Endothelial cell of umbilical vein (primary cell): ENCODE data around the gene DENND4B. TPM values are rescaled to one million over a fixed set of nuclear protein-coding genes. Genes with fewer than 3 reads are reported as not detected.

Source experiments
- BruUV-seq: library from RNA; stranded (reverse); fragments of 400-500 nt; replicated peaks from 2 replicates; lab custom pipeline; 2021; lab: Mats Ljungman, UMichigan
- CTCF ChIA-PET: fragments of 300-600, 350-600 bp; sonication (Branson Sonifier 250); formaldehyde crosslinking; loops from one replicate; lab custom pipeline; 2021; ENCODE audit warnings: antibody characterized with exemption, inconsistent platforms; lab: Charles Lee
- POLR2A ChIA-PET: fragments of 300-600, 350-600 bp; sonication (Branson Sonifier 250); formaldehyde crosslinking; loops from one replicate; lab custom pipeline; 2021; ENCODE audit warnings: antibody characterized with exemption, inconsistent platforms; lab: Charles Lee
- DNase-seq: peaks from one replicate; pipeline ENCODE4 v3.0.0-alpha.2; 2011; ENCODE audit warnings: low read depth, low spot score
- FAIRE-seq: peaks from 2 replicates; lab custom pipeline; 2011; peaks lifted over from hg19 to GRCh38; lab: Jason Lieb, UNC
- H2AFZ ChIP-seq: 2 replicates; pipeline ENCODE4 v1.6.0; 2012; ENCODE audit warnings: low read depth, low read length, control low read depth, inconsistent platforms
- H3K27ac ChIP-seq: 2 replicates; pipeline ENCODE4 v1.5.1; 2011; ENCODE audit warnings: low read depth, mild to moderate bottlenecking, control low read depth, low read length, moderate library complexity; ENCODE audit not compliant: insufficient read depth
- H3K27me3 ChIP-seq, 2 experiments: 2 replicates each; pipeline versions ENCODE4 v1.6.0 to v1.6.1; 2011; ENCODE audit warnings: low read length in 2 of 2, mixed read lengths in 1 of 2; ENCODE audit not compliant: control insufficient read depth in 2 of 2, insufficient read depth in 2 of 2
- H3K36me3 ChIP-seq, 2 experiments: 2 replicates in 1 of 2; 3 replicates in 1 of 2; pipeline ENCODE4 v1.5.1; 2011; ENCODE audit warnings: low read length in 2 of 2, mild to moderate bottlenecking in 1 of 2, moderate library complexity in 1 of 2; ENCODE audit not compliant: control insufficient read depth in 2 of 2, insufficient read depth in 2 of 2; ENCODE audit errors: extremely low read depth in 1 of 2
- H3K4me1 ChIP-seq: 3 replicates; pipeline ENCODE4 v1.5.1; 2011; ENCODE audit warnings: mild to moderate bottlenecking, low read length; ENCODE audit not compliant: control insufficient read depth, insufficient read depth; ENCODE audit errors: extremely low read depth
- H3K4me2 ChIP-seq: 2 replicates; pipeline ENCODE4 v1.6.1; 2011; ENCODE audit warnings: low read length, control low read depth, mixed read lengths; ENCODE audit not compliant: insufficient read depth
- H3K4me3 ChIP-seq, 3 experiments: fragments of 200-600 bp in 1 of 3; sonication (generic), shearing (Covaris generic) in 1 of 3; replicated peaks in 1 of 3; 2 replicates each; pipeline ENCODE4 v1.5.1; 2011 to 2016; ENCODE audit warnings: control low read depth in 3 of 3, low read length in 3 of 3, mild to moderate bottlenecking in 2 of 3, inconsistent platforms in 1 of 3, low read depth in 1 of 3, moderate library complexity in 1 of 3; ENCODE audit not compliant: insufficient read depth in 1 of 3
- H3K79me2 ChIP-seq: 2 replicates; pipeline ENCODE4 v1.6.0; 2012; ENCODE audit warnings: low read length, inconsistent platforms; ENCODE audit not compliant: control insufficient read depth, insufficient read depth
- H3K9ac ChIP-seq: replicated peaks from 2 replicates; pipeline ENCODE3; 2011; ENCODE audit warnings: low read length, control low read depth; ENCODE audit not compliant: insufficient read depth; ENCODE audit errors: extremely low read depth
- H3K9me1 ChIP-seq: replicated peaks from 3 replicates; pipeline ENCODE4 v1.6.0; 2011; ENCODE audit warnings: mild to moderate bottlenecking, low read length; ENCODE audit not compliant: control insufficient read depth, insufficient read depth; ENCODE audit errors: extremely low read depth
- H3K9me3 ChIP-seq: replicated peaks from 2 replicates; pipeline ENCODE4 v1.5.1; 2012; ENCODE audit warnings: low read length, inconsistent platforms; ENCODE audit not compliant: control insufficient read depth, insufficient read depth
- H4K20me1 ChIP-seq: replicated peaks from 2 replicates; pipeline ENCODE3; 2011; ENCODE audit warnings: mild to moderate bottlenecking, low read length; ENCODE audit not compliant: control insufficient read depth, insufficient read depth; ENCODE audit errors: extremely low read depth
- EZH2 ChIP-seq: IDR thresholded peaks from 2 replicates; pipeline ENCODE4 v1.6.1; 2012; ENCODE audit warnings: borderline replicate concordance, low read depth, mild to moderate bottlenecking, moderate library complexity, low read length, inconsistent platforms; ENCODE audit not compliant: severe bottlenecking
- FOS ChIP-seq: IDR thresholded peaks from 2 replicates; pipeline ENCODE4 v1.6.1; 2011; ENCODE audit warnings: mild to moderate bottlenecking, low read length, moderate library complexity, borderline replicate concordance; ENCODE audit not compliant: insufficient read depth
- JUN ChIP-seq: IDR thresholded peaks from 2 replicates; pipeline ENCODE4 v1.6.1; 2011; ENCODE audit warnings: borderline replicate concordance, low read depth; ENCODE audit not compliant: insufficient read length, insufficient read depth
- MYC ChIP-seq: IDR thresholded peaks from one replicate; pipeline ENCODE4 v1.6.1; 2011; ENCODE audit warnings: mild to moderate bottlenecking, low read depth, low read length
- POLR2A ChIP-seq: IDR thresholded peaks from 2 replicates; pipeline ENCODE4 v1.6.1; 2012; ENCODE audit warnings: low read depth, mild to moderate bottlenecking, control low read depth, low read length
- POLR2AphosphoS5 ChIP-seq: IDR thresholded peaks from 2 replicates; pipeline ENCODE4 v1.6.1; 2012; ENCODE audit warnings: low read depth, mild to moderate bottlenecking, control low read depth, low read length, moderate library complexity; ENCODE audit not compliant: insufficient read depth
- dilution Hi-C: fragments of 300-500 bp; cut with MboI; formaldehyde crosslinking; loops from one replicate; pipeline ENCODE4 v1.15.0; 2019; ENCODE audit warnings: low sequenced_read_pairs; ENCODE audit not compliant: extremely low pct_ligation_motif_present
- intact Hi-C: fragments of 100-400 bp; cut with micrococcal nuclease; formaldehyde crosslinking; loops from one replicate; pipeline ENCODE4 v1.10.0; 2022
- polyA plus RNA-seq, 4 experiments: library from polyadenylated mRNA; depleted of rRNA in 3 of 4; stranded (reverse) in 3 of 4; unstranded in 1 of 4; fragments of >200 nt; gene quantifications; 2 replicates each; pipeline versions ENCODE4 v1.2.1 to v1.2.3, GENCODE V29; 2011 to 2012; ENCODE audit warnings: missing spikeins in 1 of 4
- total RNA-seq: library from RNA; stranded (reverse); gene quantifications from 2 replicates; pipeline ENCODE4 v1.2.3, GENCODE V29; 2021

DENND4B gene
- total and polyA plus RNA-seq, 2 donors (not counting 3 experiments of a cell fraction or from before 2014, with no cell fraction given): 35.6 to 57.8 TPM

- dilution Hi-C loops: no loop called here
- DNase-seq: peak; percentile 86
- Histone ChIP-seq H3K4me1 (peaks cover 19% of the 10 kb centered on the region), H3K9me3 (no peaks in the 10 kb centered on the region), H2AFZ (peak within 1 kb of the TSS; percentile 91), H3K27ac (peak within 1 kb of the TSS; percentile 62), H4K20me1 (no peaks in the 10 kb centered on the region), H3K9me1 (no peaks in the 10 kb centered on the region), H3K79me2 (peaks cover 20% of the 10 kb centered on the region), H3K9ac (peak within 1 kb of the TSS; percentile 78), H3K27me3 (no peaks in the 10 kb centered on the region), H3K4me2 (peak within 1 kb of the TSS; percentile 91), H3K36me3 (peaks cover 5 to 10% of the 10 kb centered on the region in 2 experiments), H3K4me3 (peak within 1 kb of the TSS; percentile 66 to 94 (median 81))
- POLR2A ChIA-PET: interaction anchor here (1.7 kb wide), 1 partner anchor 188 kb away, joined by 4 read pairs; no protein-coding TSS in a partner anchor
- no TSS peak for BruUV-seq
- intact Hi-C loops: loop anchor here (1.0 to 5.0 kb wide), 13 partner anchors 9 to 475 kb away; partner anchors contain the start of genes CRTC2, DENND4B, GATAD2B and HAX1
- peak; percentile 72 for FAIRE-seq
- TF ChIP-seq POLR2A (peak; percentile 69), MYC (no peak), POLR2AphosphoS5 (peak; percentile 60)
- CTCF ChIA-PET: interaction anchor here (0.7 to 2.7 kb wide), 26 partner anchors 9 to 476 kb away, joined by 3 to 65 read pairs (median 4); partner anchors contain the start of genes CREB3L4, DENND4B, GATAD2B and JTB
These were observed 39.6 kb upstream of the DENND4B start, which contains the start of gene RAB13 for GRCh38 chr1:153985941-153986761. RAB13 (minus strand) TSS chr1:153986339; CDS start chr1:153986236, 103 bp downstream.

GRCh38 chr1:153985341-153985912, 38.9 kb upstream of the DENND4B start:
- Histone ChIP-seq H3K9ac (peak overlapping the region; percentile 78), H3K4me3 (peak overlapping the region; percentile 66 to 94 (median 81)), H3K79me2 (peaks cover 16% of the 10 kb centered on the region), H4K20me1 (no peaks in the 10 kb centered on the region), H2AFZ (peak overlapping the region; percentile 65), H3K9me1 (no peaks in the 10 kb centered on the region), H3K36me3 (peaks cover 5 to 10% of the 10 kb centered on the region in 2 experiments), H3K27ac (peak overlapping the region; percentile 54), H3K4me1 (peaks cover 19% of the 10 kb centered on the region), H3K27me3 (no peaks in the 10 kb centered on the region), H3K4me2 (peak overlapping the region; percentile 91), H3K9me3 (no peaks in the 10 kb centered on the region)
- TF ChIP-seq POLR2AphosphoS5 (peak; percentile 39), MYC (no peak), FOS (peak; percentile 89), JUN (peak; percentile 60), EZH2 (no peak)
- intact Hi-C loops (loop anchor here (1.0 to 5.0 kb wide), 2 partner anchors 27 to 287 kb away; partner anchors contain the start of genes CRTC2 and HAX1), dilution Hi-C loops (no loop called here)
- POLR2A ChIA-PET: no interaction called here
- FAIRE-seq (peak; percentile 78), DNase-seq (peak; percentile 68)
- TSS peak; percentile 26 for BruUV-seq
- CTCF ChIA-PET: interaction anchor here (1.0 to 2.7 kb wide), 8 partner anchors 8 to 307 kb away, joined by 4 to 65 read pairs (median 14); partner anchors contain the start of genes DENND4B, JTB, NPR1 and SLC39A1
